Superior temporal gyrus (tissue), 1 donor: Measurements from ENCODE around the gene CNGA1.
A peak's percentile ranks its signal among the peaks of the same experiment; 100 is the strongest.
"Not testable (repeated sequence)": the region's sequence is repeated elsewhere in the genome, so short reads cannot be mapped to it uniquely, and the experiment has no call there.

Source experiments
- DNase-seq: peaks from one replicate; pipeline ENCODE4 v3.0.0-alpha.2; 2016; ENCODE audit errors: extremely low spot score

CNGA1 gene

DNA sequence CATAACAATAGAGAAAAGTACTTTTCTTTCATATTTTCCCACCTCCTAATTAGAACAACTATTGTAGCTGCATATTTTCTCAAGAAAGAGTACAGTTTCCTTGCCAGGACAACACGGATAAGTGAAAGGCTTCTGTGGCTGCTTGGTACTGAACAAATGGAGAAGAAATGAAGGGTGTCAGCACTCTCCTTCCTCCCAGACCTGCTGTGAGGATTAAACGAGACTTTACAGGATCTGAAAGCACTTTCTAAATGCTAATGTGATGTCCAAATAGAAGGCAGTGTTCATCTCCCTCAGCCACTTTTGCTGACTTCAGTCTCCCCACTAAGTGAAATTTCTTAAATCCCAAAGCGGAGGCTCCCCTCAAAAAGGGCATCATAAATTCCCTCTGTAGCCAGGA lies 14.0 kb upstream of the CNGA1 start:
- no peak for DNase-seq

DNA sequence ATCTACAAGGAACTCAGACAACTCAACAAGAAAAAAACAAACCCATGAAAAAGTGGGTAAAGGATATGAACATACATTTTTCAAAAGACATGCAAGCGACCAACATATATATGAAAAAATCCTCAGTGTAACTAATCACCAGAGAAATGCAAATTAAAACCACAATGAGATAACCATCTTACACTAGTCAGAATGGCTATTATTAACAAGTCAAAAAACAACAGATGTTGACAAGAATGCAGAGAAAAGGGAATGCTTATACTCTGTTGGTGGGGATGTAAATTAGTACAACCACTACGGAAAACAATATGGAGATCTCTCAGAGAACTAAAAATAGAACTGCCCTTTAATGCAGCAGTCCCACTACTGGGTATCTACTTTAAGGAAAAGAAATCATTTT lies 12.2 kb upstream of the CNGA1 start:
- DNase-seq = no peak

DNA sequence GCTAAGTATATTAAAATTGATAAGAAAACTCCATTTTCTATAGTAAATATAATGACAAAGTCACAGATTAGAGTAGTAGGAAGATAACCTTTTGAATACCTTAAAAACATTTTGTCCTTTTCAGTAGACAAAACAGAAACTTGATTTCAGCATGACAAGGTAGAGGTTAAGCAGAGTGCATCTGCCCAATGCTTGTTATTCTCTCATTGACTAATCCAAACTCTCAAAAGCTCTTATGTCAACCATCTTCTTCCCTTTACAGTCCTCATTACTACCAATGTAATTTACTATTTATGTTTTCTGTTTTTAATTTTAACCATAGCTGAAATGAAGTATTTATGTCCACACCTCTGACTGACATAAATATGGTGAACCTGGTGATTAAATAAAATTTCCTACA lies 11.2 kb upstream of the CNGA1 start:
- DNase-seq = no peak

DNA sequence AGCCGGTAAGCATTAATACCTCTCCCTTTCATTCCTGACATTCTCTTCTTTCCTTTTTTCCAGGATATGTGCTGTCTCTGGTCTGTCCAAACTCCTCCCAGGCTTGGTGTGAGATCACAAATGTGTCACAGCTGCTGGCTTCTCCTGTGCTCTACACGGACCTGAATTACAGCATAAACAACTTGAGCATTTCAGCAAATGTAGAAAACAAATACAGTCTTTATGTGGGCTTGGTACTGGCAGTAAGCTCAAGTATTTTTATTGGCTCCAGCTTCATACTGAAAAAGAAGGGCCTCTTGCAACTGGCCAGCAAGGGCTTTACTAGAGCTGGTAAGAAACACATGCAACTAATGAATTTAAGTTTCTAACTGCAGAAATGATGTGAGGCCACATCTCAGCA lies 8.5 kb upstream of the CNGA1 start:
- no peak for DNase-seq

DNA sequence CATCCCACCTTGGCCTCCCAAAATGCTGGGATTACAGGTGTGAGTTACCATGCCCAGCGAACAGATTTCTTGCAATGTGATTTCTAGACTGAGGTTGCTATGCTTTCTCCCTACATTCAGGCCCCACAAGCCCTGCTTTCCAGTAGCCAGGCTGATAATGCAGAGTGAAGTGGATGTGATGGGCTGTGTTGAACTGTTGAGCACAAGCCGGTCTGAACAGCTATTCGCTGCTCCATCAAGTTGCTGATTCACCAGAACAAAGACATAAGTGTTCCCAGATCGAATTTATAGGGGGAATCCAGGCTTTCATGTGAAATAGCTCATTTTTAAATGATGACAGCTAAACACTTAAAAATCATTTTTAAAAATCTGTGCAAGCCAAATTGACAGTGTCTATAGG lies 8.0 kb upstream of the CNGA1 start:
- DNase-seq = no peak

DNA sequence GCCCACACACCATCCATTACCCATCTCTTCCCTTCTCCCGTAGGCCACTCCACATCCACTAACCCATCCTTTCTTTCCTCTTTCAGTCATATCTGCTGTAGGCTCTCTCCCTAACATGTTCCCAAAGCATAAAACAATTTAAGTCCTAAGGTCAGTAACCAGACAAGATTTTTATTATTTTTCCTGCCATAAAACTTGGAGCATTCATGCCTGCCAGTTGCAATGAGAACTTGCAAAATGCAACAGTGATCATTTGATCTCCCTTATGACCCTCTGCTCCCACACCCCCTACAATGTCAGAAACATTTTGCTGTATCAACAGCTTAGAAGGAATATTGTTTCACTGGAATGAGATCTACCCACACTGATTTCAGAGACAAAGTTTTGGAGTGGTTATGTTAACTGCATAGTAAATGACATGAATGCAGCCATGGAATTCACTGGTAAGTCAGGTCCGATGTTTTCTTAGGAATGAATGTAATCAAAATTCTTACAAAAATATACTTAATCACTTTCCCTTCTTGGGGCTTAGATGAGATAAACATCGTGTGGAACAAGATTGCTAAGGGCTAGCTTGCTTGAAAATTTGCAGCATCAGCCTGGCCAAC lies 5.8 kb upstream of the CNGA1 start:
- DNase-seq = no peak

DNA sequence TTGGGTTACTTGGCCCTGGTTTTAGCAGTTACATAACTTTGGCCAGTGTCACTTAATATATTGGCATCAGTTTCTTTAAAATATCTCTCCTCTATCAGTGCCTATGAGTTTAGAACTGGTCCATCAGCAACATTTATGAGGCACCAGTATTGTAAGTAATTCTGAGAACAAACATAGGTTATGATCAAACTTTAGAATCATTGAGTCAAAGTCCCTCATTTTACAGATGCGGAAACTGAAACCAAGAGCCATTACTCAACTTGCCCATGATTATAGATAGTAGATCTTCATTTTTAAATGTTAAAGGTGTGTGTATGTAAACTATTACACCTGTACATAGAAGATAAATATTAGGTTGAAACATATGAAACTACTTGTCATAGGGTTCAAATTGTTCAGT lies 4.6 kb upstream of the CNGA1 start:
- no peak for DNase-seq

DNA sequence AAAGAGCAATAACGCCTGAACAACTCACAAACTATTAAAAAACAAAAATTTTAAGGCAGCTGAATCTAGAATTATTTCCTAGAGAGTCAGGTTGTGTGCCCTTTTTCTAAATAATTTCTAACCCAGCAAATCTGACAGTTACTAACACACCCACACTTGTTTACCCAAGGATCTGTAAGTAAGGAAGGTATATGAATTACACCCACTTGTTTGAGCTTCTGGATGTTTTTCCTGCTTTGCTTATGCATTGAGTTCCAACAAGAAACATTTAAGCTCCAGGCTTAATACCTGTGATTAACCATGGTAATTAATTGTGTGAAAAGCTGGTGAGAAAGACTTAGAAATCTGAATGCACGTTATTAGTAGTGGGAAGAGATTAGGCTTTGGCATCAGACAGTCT lies 1.6 kb upstream of the CNGA1 start:
- DNase-seq = no peak

DNA sequence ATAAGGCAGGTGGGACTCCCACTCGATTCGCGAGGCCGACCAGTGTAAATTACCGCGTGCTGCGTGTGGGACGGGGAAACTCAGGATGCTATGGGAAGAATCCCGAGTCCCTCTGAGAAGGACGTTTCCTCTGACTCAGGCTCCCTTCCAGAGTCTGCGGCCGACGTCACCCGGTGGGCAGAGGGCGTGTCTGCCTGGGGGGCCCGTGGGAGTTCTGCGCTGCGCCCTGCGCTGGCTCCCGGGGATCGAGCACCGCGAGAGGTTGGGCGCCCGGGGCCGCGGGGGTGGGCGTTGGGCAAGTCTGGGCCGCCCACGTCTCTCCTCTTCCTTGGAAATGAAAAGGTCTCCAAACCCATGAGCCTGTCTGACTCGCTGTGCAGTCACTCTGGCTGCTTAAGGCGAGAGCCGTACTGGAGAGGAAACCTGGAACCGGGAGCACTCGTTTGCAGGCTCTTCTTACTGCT lies 659 bp upstream of the CNGA1 start:
- DNase-seq = no peak

DNA sequence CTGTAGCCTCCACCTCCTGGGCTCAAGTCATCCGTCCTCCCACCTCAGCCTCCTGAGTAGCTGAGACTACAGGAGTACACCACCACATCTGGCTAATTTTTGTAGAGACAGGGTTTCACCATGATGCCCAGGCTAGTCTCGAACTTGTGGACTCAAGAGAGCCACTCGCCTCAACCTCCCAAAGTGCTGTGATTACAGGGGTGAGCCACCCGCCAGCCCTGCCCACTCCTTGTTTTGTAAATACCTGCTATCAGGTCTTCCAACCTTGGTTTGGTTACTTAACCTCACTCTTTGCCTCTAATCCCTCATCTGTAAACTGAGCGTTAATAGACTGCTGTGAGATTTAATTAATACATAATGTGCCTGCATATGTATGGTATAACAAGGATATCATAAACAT lies 803 bp downstream of the CNGA1 start:
- no peak for DNase-seq

DNA sequence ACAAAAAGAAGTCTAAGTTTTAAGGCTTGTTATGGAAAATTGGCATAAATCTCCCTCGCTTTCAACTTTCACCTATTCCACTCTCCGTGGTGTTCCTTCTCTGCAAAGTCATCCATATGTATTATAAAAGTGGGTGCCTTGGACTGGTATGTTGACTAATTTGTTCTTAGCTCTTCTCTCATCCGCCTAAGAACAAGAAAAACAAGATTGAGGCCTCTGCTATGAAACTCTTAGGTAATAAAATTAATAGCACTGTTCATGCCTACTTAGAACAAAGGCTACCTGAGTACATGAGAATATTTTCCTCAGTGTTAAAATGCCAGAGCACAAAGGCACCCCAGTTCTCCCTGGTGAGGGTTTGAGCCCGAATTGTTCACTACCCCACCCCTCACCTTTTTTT lies 1.3 kb downstream of the CNGA1 start:
- DNase-seq = no peak

DNA sequence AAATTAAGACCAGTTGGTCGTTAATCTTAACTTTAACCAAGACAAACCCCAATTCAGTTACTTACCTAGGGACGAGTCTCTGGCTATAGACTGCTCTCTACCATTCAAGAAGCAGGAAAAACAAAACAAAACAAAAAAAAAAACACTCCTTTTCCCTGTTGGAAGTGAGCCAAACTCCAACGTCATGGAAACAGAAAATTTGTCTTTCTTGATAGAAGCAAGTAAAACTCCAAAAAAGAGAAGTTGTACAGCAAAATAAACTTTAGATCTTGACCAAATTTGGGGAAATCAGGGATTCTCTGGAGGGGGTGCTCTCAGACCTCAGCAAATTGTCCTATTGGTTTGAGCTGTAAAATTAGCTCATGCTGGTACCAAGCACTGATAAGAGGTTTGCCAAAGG lies 3.7 kb downstream of the CNGA1 start:
- DNase-seq = no peak

DNA sequence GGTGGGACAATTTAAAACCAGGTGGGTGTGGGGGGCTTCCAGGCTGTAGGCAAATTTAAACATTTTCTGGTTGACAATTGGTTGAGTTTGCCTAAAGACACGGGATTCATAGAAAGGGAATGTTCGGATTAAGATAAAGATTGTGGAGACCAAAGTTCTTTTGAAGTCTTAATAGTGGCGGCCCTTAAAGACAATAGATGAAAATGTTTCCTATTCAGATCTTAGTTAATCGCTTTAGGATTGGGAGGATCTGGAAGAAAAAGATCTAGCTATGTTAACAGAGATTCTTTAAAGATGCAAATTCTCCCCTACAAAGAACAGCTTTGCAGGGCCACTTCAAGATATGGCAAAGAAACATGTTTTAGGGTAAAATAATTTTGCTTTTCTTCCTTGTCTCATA lies 4.8 kb downstream of the CNGA1 start:
- DNase-seq = no peak

DNA sequence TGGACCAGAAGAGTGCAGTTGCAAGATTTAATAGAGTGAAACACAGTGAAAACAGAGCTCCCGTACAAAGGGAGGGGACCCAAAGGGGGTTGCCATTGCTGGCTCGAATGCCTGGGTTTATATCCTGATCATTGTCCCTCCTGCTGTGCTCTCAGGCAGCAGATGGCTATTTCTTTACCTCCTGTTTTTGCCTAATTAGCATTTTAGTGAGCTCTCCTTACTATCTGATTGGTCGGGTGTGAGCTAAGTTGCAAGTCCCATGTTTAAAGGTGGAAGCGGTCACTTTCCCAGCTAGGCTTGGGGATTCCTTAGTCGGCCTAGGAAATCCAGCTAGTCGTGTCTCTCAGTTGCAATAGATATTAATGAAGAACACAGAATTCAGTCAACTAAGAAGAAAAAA lies 5.6 kb downstream of the CNGA1 start:
- not testable (repeated sequence) for DNase-seq

DNA sequence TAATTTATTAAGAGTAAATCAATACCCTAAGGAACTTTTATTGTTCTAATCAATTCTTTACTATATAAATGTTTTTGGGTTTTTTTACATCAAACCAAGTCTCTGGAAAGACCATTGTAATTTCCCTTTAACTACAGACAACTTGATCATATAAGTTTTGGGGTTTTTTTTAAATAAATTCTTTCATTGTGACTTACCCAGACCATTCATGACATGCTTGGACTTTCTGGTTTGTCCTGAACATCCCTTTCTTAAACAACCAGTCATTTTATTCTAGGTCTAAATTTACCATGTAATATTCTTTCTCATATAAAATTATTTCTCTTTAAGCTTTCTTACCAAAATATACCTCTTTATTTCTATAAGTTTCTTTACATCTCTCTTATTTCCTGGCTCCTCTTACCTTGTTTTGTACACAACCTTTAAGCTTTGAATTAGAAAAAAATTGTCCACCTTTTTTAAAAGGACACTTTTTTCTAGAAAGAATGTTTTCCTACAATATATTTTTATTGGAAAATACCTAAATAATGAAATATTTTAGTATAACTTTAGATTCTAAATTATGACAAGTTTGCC lies 8.4 kb downstream of the CNGA1 start:
- DNase-seq = no peak

DNA sequence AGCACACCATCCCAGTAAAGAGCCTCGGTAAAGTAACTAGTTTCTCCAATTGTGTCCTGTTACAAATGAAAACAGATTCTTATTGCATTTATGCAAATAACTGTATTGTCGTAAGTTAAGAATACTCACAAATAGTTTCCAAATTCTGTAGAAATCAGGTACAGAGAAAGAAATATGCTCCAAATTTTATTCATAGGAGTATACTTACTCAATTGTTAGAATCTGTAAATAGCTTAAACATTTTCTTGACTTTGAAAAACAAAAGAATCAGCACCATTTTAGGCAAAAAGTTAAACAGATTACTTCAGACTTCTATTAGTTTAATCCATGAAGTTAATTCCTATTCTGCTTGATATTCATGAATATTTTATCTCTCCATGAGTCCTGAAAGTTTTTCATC lies 10.7 kb downstream of the CNGA1 start:
- no peak for DNase-seq

DNA sequence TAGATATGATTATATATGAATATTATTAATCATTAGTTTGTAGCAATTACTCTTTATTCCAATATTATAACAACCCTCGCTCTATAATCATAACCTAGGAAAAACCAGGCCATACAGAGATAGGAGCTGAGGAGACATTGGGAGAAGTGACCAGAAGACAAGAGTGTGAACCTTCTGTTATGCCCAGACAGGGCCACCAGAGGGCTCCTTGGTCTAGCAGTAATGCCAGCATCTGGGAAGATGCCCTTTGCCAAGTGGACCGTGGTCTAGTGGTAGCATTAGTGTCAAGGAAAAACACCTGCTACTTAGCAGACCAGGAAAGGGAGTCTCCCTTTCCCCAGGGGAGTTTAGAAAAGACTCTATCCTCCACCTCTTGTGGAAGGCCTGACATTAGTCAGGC lies 12.9 kb downstream of the CNGA1 start:
- DNase-seq = peak; percentile 42

DNA sequence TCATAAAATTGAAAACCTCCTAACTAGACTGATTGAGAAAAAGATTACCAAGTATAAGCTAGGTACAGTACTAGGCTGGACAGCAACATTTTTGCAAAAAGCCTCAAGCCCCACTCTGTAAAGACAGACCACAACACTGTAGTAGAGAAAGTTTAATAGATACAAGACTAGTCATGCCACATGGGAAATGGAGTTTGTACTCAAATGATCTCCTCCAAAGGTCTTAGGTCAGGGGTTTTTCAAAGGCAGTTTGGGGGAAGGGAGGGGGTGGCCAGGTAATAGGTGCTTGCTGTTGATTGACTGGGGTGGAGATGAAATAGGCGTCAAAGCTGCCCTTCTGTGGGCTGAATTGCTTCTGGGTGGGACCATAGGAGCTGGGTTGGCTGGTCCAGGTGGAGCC lies 14.2 kb downstream of the CNGA1 start:
- DNase-seq = no peak

DNA sequence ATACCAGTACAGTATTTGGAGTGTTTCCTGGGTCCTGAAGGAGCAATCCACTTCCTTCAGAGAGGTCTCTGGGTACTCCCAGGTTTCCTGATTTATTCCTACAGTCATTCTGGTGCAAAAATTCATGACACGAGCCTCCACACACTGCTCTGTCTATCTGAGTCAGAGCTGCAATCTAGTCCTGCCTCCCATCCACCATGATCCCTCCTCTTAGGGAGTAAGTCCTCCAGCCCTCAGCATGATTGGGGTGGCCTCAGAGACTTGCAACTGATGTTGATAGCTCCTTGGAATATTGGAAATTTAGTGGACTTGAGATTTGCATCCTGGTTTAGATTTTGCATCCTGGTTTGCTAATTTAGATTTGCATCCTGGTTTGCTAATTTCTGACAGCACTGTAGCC lies 20.5 kb downstream of the CNGA1 start:
- DNase-seq = no peak

DNA sequence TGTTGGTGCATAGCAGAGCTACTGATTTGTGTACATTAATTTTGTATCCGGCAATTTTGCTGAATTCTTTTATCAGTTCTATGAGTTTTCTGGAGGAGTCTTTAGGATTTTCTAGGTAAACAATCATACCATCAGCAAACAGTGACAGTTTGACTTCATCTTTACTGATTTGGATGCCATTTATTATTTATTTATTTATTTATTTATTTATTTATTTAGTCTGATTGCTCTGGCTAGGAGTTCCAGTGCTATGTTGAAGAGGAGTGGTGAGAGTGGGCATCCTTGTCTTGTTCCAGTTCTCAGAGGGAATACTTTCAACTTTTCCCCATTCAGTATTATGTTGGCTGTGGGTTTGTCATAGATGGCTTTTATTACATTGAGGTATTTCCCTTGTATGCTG lies 24.0 kb downstream of the CNGA1 start:
- DNase-seq = not testable (repeated sequence)

DNA sequence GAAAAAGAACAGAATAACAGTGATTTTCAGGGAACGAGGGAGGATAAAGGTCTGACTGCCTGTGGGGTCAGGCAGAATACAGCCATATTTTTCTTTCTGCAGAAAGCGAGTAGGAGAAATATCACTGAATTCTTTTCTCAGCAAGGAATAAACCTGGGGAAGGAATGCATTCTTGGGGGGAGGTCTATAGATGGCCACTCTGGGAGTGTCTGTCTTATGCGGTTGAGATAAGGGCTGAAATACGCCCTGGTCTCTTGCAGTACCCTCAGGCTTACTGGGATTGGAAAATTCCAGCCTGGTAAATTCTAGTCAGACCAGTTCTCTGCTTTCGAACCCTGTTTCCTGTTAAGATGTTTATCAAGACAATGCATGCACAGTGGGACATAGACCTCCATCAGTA lies 26.3 kb downstream of the CNGA1 start:
- no peak for DNase-seq

DNA sequence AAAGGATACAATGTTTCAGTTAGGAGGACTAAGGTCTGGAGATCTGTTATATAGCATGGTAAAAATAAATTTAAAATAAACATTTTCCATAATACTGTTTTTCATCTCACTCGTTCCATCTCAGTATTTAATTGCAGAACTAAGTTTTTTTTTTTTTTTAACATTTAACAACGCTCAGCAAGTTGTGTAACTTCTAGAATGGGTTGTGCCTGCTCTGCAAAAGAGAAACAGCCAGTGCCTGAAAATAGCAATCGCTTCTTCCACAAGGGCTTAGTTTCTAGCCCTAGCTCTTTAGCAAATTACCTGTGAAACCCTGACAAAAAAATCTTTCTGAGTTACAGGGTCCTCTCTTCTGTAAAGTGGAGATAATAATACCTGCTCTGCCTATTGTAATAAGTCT lies 41.9 kb downstream of the CNGA1 start:
- no peak for DNase-seq

DNA sequence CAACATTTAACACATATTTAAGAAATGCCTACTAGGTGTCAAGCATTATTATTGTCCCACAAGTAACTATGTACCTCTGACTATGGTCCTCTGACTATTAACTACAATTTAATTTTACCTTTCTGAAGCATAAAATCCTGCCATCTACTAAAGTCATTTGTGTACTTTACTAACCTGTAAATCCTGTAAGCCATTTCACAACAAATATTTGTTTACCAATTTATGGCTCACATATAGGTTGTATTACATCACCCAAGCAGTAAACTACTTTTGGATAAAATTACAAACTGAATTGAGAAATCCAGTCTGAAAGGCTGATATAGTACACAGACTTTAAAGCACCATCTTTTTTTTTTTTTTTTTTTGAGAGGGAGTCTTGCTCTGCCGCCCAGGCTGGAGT lies 43.8 kb downstream of the CNGA1 start:
- no peak for DNase-seq

DNA sequence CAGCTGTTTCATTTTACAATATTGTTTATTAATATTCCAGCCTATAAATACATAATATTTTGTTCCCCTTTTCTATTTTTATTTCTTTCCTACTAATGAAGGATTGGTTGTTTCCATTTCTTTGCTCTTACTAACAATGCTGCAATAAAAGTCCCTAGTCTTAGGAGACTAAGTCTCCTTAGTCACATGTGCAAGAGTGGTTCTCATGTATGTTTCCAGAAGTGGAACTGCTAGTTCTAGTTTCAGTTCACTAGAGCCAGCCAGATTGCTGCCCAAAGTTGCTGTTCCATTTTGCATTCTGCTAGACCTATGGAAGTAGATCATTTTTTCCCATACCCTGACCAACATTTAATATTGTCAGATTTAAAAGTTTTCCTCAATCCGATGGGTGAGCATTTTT lies 44.3 kb downstream of the CNGA1 start:
- no peak for DNase-seq
